ENCODE measurements around the gene NTM.

- TF ChIP-seq, protein P1, sequence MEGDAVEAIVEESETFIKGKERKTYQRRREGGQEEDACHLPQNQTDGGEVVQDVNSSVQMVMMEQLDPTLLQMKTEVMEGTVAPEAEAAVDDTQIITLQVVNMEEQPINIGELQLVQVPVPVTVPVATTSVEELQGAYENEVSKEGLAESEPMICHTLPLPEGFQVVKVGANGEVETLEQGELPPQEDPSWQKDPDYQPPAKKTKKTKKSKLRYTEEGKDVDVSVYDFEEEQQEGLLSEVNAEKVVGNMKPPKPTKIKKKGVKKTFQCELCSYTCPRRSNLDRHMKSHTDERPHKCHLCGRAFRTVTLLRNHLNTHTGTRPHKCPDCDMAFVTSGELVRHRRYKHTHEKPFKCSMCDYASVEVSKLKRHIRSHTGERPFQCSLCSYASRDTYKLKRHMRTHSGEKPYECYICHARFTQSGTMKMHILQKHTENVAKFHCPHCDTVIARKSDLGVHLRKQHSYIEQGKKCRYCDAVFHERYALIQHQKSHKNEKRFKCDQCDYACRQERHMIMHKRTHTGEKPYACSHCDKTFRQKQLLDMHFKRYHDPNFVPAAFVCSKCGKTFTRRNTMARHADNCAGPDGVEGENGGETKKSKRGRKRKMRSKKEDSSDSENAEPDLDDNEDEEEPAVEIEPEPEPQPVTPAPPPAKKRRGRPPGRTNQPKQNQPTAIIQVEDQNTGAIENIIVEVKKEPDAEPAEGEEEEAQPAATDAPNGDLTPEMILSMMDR (IDR thresholded peaks at IDR 0.05 in 8 of 11, conservative IDR thresholded peaks at IDR 0.05 in 3 of 11) = no peak
- no peak for TF ChIP-seq POLR2A (IDR thresholded peaks at IDR 0.05)
These were observed 676.0 kb downstream of the NTM start for GRCh38 chr11:132046288-132046865.

Data from spleen (tissue), 7 donors.